Measurements from ENCODE around the gene STAT5A. TPM values are rescaled to one million over a fixed set of nuclear protein-coding genes. Genes with fewer than 3 reads are reported as not detected.
"Not testable (repeated sequence)": the region's sequence is repeated elsewhere in the genome, so short reads cannot be mapped to it uniquely, and the experiment has no call there.

Gene STAT5A
- total RNA-seq, 1 experiment from 2014 or later, result 6.4 TPM

GRCh38 chr17:42304187-42305030 lies 16.1 kb downstream of the STAT5A start:
- H3K4me3 Mint-ChIP-seq, result no peak overlapping the region

GRCh38 chr17:42305031-42305330 lies 16.7 kb downstream of the STAT5A start:
- H2BK15ac ChIP-seq (ENCODE audit: low read depth, low read length); H3K36me3 Mint-ChIP-seq (ENCODE audit: insufficient read depth in 1 of 3, low read depth in 3 of 3); H3K23ac ChIP-seq (ENCODE audit: insufficient read length, low read depth, low read length); H3K27ac ChIP-seq (ENCODE audit: insufficient read length, low read depth, low read length); H3K4me1 Mint-ChIP-seq; H3K9ac ChIP-seq (ENCODE audit: extremely low read depth, insufficient read length, low read length); DNase-seq; H3K4me1 ChIP-seq (ENCODE audit: insufficient read depth, low read length); H3K27ac Mint-ChIP-seq; H3K79me1 ChIP-seq (ENCODE audit: insufficient read depth, low read depth, low read length, poor library complexity, severe bottlenecking); H3K9me3 Mint-ChIP-seq; H4K91ac ChIP-seq (ENCODE audit: insufficient read length, low read depth, low read length); H3K4ac ChIP-seq (ENCODE audit: low read depth, low read length); H3K56ac ChIP-seq (ENCODE audit: insufficient read length, low read depth, low read length); H2BK20ac ChIP-seq (ENCODE audit: low read depth, low read length, poor library complexity, severe bottlenecking); H3K4me2 ChIP-seq (ENCODE audit: insufficient read depth, insufficient read length, low read length); H3K27me3 Mint-ChIP-seq (ENCODE audit: low read depth); H3K27me3 ChIP-seq (ENCODE audit: insufficient read depth, low read length); H3K23me2 ChIP-seq (ENCODE audit: insufficient read length, low read depth, low read length, poor library complexity, severe bottlenecking); H3K9me3 ChIP-seq (ENCODE audit: control insufficient read depth, low read depth, low read length); H3K18ac ChIP-seq (ENCODE audit: insufficient read length, low read depth, low read length); H2AFZ ChIP-seq (ENCODE audit: low read length); H3K79me2 ChIP-seq (ENCODE audit: insufficient read depth, low read length); H4K8ac ChIP-seq (replicated peaks; ENCODE audit: insufficient read length, low read depth, low read length); H2AK5ac ChIP-seq (ENCODE audit: insufficient read length, low read length); H3T11ph ChIP-seq (ENCODE audit: low read length); H2BK5ac ChIP-seq (ENCODE audit: insufficient read length, low read length); H4K20me1 ChIP-seq (ENCODE audit: control insufficient read depth, insufficient read depth, insufficient read length); H4K5ac ChIP-seq (ENCODE audit: insufficient read length, low read depth, low read length); H2BK120ac ChIP-seq (ENCODE audit: low read depth, low read length, poor library complexity, severe bottlenecking); H2BK12ac ChIP-seq (ENCODE audit: insufficient read length, low read depth, low read length); H3K4me3 Mint-ChIP-seq; H3K14ac ChIP-seq (ENCODE audit: insufficient read depth, low read length): not testable (repeated sequence)
- no CpG with 5 or more reads among the region's 6 CpGs for WGBS (ENCODE audit: extremely low coverage, insufficient read length, low lambda C conversion rate)

More at GRCh38 chr17:42304187-42305030, 16.1 kb downstream of the STAT5A start:
- H2BK20ac ChIP-seq (ENCODE audit: low read depth, low read length, poor library complexity, severe bottlenecking), result no peak overlapping the region
- no peaks in the 10 kb centered on the region for H4K20me1 ChIP-seq (ENCODE audit: control insufficient read depth, insufficient read depth, insufficient read length)
- H2BK15ac ChIP-seq (ENCODE audit: low read depth, low read length), result no peak overlapping the region; the same call in 1 of the 2 replicates
- H4K91ac ChIP-seq (ENCODE audit: insufficient read length, low read depth, low read length), result no peak overlapping the region
- no peak overlapping the region for H3K9ac ChIP-seq (ENCODE audit: extremely low read depth, insufficient read length, low read length)
- peak overlapping the region in 1 of 3 experiments; percentile 22; a peak in 1 of 7 replicates for H3K27ac Mint-ChIP-seq
- H3K9me3 Mint-ChIP-seq, result no peaks in the 10 kb centered on the region
- peaks cover 4 to 6% of the 10 kb centered on the region in 2 experiments; a peak in 3 of 4 replicates for H3K4me1 Mint-ChIP-seq
- H3T11ph ChIP-seq (ENCODE audit: low read length), result no peak overlapping the region
- H4K5ac ChIP-seq (ENCODE audit: insufficient read length, low read depth, low read length), result no peak overlapping the region
- H3K36me3 Mint-ChIP-seq (ENCODE audit: insufficient read depth in 1 of 3, low read depth in 3 of 3), result peaks cover 0 to 3% (median 0%) of the 10 kb centered on the region in 3 experiments; a peak in 2 of 7 replicates
- H3K23me2 ChIP-seq (ENCODE audit: insufficient read length, low read depth, low read length, poor library complexity, severe bottlenecking), result no peaks in the 10 kb centered on the region
- H3K4ac ChIP-seq (ENCODE audit: low read depth, low read length), result no peak overlapping the region
- peaks cover 5% of the 10 kb centered on the region for H3K27me3 Mint-ChIP-seq (ENCODE audit: low read depth)
- no peak overlapping the region for H3K23ac ChIP-seq (ENCODE audit: insufficient read length, low read depth, low read length)
- no peak overlapping the region for H3K14ac ChIP-seq (ENCODE audit: insufficient read depth, low read length)
- no peak for DNase-seq
- no peak for TF ChIP-seq CTCF (conservative IDR thresholded peaks at IDR 0.05)
- H3K56ac ChIP-seq (ENCODE audit: insufficient read length, low read depth, low read length), result no peak overlapping the region
- H2AK5ac ChIP-seq (ENCODE audit: insufficient read length, low read length), result no peak overlapping the region
- no peak overlapping the region for H2BK120ac ChIP-seq (ENCODE audit: low read depth, low read length, poor library complexity, severe bottlenecking)
- H3K27ac ChIP-seq (ENCODE audit: insufficient read length, low read depth, low read length), result no peak overlapping the region
- H3K79me2 ChIP-seq (ENCODE audit: insufficient read depth, low read length), result no peaks in the 10 kb centered on the region
- H2BK12ac ChIP-seq (ENCODE audit: insufficient read length, low read depth, low read length), result no peak overlapping the region
- H4K8ac ChIP-seq (replicated peaks; ENCODE audit: insufficient read length, low read depth, low read length), result no peak overlapping the region
- H2AFZ ChIP-seq (ENCODE audit: low read length), result no peak overlapping the region
- H3K18ac ChIP-seq (ENCODE audit: insufficient read length, low read depth, low read length), result no peak overlapping the region
- H2BK5ac ChIP-seq (ENCODE audit: insufficient read length, low read length), result no peak overlapping the region
- H3K9me3 ChIP-seq (ENCODE audit: control insufficient read depth, low read depth, low read length), result no peaks in the 10 kb centered on the region
- WGBS (ENCODE audit: extremely low coverage, insufficient read length, low lambda C conversion rate), result no CpG with 5 or more reads among the region's 16 CpGs
- H3K27me3 ChIP-seq (ENCODE audit: insufficient read depth, low read length), result no peaks in the 10 kb centered on the region
- H3K4me2 ChIP-seq (ENCODE audit: insufficient read depth, insufficient read length, low read length), result no peak overlapping the region
- no peaks in the 10 kb centered on the region for H3K4me1 ChIP-seq (ENCODE audit: insufficient read depth, low read length)
- H3K79me1 ChIP-seq (ENCODE audit: insufficient read depth, low read depth, low read length, poor library complexity, severe bottlenecking), result no peaks in the 10 kb centered on the region
